ENCODE results near the gene TRMT44.
A peak's percentile ranks its signal among the peaks of the same experiment; 100 is the strongest.

The TRMT44 gene

DNA sequence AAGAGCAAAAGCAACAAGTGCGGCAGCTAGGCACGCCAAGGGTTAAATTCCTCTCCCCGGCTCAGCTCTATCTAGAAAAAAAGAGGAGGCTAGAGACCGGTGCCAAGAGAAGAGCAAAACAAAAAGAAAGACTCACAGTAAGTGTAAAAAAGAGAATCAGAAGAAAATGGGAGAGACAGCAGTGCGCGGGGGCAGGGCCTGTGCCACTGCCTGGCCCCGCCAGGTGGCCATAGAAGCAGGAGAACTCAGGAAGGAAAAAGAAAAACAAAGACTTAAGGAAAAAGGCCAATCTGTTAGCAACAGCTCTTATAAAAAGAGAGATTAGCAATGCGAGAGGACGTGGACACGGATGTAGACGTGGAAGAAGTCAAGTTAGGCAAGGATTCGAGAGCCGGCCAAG lies 3.3 kb upstream of the TRMT44 start:
- DNase-seq = no peak

DNA sequence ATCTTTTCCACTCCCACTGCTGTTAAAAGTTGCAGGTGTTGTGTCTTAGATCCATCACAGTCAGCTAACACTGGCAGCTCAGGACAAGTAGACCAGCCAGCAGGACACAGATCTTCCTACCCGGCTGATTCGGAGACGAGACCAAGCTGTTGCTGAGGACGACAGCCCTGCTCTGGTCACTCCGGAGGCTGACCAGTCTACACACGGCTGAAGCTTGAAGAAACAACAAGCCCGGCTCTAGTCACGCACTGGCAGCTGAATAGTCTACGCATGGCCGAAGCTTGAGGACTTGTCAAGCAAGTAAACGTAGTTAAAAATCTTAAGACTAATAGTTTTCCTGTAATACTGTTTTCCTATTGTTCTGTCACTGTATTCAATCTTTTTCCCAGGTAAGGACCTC lies 1.8 kb upstream of the TRMT44 start:
- no peak for DNase-seq

DNA sequence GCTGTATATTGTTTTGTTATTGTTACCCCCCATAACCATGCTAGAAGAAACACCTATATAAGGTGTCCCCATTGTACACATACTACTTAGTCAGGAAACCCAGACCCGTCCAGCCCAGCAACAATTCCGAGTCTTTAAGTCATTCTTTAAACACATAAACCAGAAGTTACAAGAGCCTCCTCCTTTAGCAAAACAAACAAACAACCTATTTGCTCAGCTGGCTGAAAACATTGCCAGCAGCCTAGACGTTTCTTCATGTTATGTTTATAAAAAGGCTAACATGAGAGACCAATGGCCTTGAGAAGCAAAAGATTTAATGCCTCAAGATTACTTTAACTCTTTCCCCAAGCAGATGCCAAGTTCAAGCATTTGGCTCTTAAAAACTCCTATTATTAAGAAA lies 1.4 kb upstream of the TRMT44 start:
- DNase-seq = no peak

DNA sequence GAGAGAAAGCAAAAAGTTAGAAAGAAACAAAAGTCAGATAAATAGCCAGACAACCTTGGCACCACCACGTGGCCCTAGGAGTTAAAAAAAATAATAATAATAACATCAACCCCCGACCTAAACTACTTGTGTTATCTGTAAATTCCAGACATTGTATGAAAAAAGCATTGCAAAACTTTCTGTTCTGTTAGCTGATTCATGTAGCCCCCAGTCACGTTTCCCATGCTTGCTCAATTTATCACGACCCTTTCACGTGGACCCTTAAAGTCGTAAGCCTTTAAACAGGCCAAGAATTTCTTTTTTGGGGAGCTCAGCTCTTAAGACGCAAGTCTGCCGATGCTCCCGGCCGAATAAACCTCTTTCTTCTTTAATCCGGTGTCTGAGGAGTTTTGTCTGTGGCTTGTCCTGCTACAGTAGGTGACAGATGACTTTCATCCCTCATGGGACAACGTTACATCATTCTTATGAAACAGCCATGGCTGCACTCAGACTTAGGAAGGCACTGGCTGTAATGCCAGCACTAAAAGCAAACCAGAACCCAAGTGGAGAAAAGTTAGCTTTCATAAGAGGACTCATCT lies 574 bp upstream of the TRMT44 start:
- peak; percentile 88 for DNase-seq

DNA sequence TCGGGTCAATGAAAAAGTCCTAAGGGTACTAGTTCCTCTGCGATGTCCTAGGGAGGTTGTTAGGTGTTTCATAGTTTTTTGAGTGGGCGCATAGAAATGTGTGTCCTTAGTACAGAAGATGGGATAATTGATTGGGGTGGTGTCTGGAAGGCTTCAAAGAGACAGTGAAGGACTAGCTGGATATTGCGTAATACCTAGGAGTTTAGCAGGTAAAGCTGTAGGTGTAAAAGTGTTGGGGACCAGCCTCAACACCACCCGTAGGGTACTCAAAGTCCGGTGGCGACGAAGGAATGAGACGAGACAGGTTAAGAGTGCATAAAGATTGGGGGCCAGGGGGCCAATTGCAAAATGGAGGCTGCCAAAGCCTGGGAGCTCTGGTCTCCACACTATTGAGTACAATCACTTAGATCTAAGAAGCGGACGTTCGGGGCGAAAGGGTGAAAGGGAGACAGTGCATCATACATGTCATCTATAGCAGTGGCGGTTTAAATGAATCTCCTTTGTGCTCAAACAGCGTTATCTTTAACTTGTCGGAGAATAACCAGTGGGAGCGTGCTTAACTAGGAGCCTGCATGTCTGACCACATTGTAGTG lies 1.0 kb downstream of the TRMT44 start:
- DNase-seq = no peak

DNA sequence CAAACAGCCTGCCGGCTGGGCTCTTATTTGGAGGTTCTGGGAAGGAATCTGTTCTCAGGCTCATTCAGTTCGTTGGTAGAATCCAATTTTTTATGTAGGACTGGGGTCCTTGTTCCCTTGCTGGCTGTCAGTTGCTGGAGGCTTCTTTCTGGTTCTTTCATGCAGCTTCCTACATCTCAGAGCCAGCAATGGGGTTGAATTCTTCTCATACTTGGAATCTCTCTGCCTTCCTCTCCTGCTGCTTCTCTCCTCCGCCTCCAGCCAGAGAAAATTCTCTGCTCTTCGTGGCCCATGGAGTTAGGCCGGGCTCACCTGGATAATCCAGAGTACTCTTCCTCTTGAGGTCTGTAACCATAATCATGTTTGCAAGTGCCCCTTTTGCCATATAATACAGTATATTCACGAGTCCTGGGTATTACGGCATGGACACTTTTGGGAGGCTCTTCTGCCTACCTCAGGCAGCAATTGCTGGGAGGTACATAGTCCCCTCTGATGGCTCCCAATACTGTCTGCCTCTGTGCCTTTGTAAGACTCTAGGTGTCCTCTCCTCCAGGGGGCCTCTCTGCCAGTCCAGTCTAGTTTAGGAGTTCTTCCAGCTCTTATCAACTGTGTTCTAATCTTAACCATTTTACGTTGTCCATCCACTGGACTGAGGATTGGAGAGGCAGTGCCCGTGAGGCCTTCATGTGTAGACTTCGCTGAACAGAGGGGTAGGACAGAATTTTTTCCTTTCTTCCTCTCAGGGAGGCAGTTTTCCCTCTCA lies 2.2 kb downstream of the TRMT44 start:
- no peak for DNase-seq

DNA sequence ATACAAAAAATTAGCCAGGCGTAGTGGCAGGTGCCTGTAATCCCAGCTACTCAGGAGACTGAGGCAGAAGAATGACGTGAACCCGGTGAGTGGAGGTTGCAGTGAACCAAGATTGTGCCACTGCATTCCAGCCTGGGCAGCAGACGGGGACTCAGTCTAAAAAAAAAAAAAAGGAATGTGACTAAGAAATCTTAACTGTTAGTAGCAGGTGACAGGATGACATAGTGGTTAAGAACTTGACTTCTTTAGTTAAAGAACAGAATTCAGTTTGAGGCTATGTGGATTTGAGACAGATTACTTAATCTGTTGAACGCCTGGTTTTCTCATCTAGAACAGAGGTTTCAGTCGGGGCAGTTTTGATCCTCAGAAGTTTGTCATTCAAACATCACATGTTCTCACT lies 3.2 kb downstream of the TRMT44 start:
- DNase-seq = no peak

DNA sequence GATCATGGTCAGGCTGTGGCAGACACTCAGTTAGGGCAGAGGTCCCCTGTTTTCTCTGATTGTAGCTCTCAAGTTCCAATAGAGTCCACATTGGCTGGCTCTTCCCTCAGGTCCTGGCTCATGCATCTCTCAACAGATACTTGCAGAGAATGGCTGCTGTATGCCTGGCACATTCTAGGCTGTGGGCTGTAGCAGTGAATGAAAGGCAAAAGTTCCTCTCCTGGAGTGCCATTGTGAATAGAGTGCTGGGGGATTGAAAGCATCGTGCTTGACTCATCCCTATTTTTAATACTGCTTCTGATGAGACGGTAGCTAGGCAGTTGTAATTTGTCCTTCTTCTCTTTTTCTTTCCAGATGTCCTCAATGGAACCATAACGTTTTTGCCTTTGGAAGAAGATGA lies 5.5 kb downstream of the TRMT44 start:
- DNase-seq = no peak

DNA sequence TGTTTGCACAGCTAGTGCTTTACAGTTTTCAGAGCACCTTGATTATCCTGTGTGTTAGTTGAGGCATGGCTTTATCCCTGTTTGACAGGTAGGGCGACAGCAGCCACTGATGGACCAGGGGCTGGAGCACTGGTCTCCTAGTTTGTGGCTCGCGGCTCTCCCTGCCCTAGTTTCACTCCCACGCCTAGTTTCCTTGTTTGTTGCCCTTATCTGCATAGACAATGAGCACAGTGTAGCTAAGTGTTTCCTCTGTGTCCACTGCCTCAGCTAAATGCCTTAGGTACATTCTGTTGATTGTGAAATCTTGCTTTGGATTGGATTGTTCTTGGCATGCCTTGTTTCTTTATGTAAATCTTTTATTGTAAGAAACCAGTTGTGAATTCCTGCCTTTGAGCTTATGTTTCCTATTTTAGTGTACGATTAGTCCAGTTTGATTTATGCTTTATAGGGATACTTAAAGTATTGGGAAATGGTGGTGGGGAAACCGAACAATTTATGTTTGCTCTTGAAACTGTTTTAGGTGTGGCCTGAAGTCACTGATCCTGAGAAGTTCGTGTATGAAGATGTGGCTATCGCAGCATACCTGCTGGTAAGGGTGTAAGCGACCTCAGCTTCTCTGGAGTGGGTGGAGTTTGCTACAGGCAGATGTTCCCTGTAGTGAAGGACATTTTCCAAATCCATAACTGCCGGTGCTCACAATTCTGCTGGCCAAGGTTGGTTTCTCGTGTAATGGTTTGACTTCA lies 11.0 kb downstream of the TRMT44 start:
- no peak for DNase-seq

DNA sequence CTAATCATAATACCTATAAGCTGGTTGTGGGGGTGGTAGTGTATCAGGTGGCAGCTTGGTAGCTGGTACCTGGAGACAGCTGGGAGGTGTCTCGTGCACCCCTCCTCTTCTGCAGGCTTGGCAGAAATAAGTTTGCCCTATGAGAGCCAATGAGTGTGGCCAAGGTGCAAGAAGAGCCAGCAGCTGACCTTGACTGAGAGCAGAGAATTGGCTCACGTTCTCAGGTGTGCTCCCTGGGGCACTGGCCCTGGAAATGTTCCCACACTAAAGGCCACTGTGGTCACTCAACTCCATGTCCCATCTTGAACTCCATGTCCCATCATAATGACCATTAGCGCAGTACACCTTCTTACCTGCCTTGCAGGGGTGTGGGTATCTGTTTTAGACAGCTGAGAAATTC lies 13.4 kb downstream of the TRMT44 start:
- no peak for DNase-seq

DNA sequence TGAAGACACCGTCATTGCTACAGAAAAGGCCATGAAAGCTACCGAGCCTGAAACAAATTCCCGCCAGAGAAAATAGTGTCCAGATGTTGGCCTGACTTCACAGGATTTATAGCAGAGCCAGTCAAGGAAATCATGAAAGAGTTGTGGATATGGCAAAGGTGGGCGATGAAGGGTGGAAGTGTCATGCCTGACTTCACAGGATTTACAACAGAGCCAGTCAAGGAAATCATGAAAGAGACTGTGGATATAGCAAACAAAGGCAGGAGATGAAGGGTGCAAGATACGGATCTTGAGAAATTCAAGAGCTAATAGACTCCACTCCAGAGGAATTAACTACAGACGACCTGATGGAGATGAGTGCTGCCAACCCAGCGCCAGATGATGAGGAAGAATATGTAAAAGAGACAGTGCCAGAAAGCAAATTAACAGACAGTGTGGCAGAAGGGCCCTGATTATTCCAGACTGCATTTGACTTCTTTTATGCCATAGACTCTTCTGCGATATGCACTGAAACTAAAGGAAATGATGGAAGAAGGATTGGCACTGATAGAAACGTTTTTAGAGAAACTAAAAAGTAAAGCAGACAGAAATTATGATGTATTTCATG lies 17.2 kb downstream of the TRMT44 start:
- DNase-seq = no peak

DNA sequence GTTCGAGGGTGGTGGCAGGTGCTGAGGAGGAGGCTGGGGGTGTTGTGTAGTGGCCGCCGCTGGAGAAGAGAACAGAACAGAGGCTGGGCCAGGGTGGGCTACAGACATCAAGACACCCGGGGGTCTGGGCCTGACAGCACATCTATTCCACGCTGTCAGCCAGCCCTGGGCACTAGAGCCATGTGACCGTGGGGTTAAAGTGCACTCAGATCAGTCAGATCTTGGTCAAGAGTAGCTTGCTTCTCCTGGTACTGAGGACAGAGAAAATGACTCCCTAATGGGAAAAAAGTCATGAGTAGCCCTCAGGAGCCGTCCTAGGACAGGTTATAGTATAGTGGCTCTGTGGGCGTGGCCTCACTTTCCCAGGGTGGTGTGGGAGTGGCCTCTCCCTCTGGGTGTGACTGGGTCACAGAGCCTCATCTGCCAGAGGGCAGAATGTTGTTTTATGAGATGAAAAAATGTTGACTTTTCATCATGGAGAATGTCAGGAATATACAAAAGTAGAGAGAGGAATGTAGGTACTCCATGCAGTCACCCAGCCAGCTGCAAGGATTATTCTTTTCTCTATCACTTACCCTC lies 19.4 kb downstream of the TRMT44 start:
- DNase-seq = no peak

DNA sequence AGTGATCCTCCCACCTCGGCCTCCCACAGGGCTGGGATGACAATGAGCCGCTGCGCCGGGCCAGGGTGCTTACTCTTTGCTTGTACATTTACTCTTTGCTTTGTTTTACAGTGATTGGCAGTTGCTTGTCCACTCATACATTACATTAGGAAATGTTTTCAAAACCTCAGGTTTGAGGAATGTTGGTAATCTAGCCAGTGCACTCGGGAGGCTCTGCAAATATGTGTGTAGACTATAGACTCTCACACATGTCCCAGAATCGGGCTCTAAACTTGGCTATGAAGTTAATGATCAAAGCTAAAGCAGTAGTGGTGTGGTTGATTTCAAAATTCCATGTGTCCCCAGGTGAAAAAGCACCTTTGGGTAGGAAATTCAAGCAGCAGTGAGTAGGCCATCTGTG lies 20.5 kb downstream of the TRMT44 start:
- DNase-seq = no peak

DNA sequence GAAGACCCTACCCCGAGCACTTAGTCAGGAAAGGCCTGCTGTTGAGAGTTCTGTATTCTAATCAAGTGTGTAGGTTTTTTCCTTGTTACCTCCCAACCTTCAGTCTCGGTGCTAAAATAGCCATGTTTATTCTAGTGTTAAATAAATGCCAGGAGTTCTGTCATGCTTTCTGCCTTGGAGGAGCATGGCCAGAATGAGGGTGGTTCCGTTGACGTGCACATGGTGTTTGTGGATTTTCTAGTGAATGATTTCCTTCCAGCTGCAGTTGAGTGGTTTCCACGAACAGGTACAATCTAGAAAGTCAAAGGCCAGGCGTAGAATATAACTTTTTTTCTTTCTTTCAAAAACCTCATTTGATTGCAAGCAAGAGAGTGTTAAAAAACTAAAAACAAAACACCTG lies 21.0 kb downstream of the TRMT44 start:
- DNase-seq = no peak

DNA sequence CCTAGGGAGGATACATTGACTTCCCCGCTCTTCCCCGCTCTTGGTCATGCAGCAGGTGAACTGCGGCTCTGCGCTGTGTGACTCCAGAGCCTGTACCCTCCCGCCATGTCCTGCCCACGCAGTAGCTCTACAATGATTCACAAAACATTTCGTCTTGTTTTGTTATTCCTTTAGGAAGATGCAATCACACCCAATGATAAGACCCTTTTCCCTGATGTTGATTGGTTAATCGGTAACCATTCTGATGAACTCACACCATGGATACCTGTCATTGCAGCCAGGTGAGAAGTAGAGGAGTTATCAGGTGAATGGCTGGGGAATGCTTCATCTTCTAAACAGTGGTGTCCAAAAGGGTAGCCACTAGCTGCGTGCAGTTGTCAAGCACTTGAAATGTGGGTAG lies 23.2 kb downstream of the TRMT44 start:
- no peak for DNase-seq

DNA sequence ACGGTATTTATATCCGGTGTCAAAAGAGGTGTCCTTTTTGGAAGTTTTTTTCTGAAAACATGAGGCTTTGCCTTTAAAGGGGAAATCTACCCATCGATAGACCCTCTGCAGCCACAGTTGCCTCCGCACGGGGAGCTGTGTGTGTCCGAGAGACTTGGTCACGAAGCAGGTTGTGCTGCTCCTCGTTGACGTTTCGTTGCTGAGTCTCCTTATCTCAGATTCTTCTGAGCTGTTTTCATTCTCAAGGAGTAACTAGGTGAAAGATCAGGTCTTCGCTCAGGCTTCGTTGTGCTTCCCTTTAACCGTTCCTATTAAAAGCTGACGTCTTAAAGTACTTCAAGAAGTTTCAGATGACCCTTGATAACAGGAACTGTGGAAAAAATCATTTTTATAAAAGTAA lies 23.8 kb downstream of the TRMT44 start:
- no peak for DNase-seq

DNA sequence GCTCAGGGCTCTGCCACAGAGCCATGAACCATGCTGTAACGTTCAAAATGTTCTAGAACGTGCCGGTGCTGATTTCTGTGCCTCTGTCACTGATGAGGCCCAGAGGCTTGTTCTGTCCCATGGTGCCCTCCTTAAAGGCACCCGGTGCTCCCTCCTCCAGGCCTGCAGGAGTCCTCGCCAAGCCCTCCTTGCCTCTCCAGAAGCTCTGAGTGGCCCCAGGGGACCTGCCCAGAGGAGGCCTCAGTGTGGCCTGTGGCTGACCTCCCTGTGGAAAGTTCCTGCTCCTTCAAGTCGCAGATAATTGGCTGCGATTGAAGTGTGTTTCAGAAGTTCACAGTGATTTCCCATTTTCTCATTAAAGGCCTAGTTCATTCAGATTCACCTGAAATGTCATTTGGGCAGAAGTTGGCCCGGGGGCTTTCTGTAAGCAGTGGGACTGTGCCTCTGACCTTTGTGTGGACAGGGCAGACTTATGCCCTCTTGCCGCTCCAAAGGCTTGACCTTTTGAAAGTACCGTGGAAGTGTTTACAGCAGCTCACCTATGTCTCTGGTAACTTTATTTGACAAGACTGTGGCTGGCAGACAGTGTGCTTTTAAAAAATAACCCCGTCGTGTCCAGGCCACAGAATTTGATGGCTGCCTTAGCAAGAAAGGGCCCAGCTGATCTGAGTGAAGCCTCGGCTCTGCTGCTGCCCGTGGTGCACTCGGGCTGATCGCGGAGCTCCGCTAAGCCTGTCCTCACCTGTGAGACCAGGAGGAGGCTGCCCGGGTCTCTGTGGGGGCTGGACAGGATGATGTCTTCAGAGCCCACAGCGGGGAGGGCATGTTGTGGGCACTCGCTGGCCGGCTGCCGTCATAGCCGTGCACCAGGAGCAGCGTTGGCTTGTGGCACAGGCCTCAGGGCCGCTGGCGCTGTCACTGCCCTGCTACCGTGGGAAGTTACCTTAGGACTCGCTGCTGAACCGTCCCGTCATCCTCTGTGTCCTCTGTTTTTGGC lies 25.3 kb downstream of the TRMT44 start:
- no peak for DNase-seq

DNA sequence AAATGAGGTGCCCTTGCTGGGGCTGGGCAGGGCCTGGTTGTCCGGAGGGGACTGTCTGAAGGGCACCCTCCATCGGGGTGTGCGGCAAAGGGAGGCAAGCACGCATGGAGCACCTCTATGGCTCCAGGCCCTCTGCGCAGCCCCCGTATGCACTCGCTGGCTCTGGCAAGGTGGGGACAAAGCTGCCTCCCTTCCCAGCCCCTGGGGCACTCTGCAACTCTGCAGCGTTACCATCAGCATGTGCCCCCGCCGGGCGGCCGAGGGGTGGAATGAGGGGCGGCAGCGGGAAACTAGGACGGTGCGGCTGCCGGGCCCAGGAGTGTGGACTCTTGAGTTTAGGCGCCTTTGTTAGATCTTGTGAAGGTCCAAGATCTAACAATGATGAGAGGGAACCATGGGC lies 26.4 kb downstream of the TRMT44 start:
- DNase-seq = no peak

DNA sequence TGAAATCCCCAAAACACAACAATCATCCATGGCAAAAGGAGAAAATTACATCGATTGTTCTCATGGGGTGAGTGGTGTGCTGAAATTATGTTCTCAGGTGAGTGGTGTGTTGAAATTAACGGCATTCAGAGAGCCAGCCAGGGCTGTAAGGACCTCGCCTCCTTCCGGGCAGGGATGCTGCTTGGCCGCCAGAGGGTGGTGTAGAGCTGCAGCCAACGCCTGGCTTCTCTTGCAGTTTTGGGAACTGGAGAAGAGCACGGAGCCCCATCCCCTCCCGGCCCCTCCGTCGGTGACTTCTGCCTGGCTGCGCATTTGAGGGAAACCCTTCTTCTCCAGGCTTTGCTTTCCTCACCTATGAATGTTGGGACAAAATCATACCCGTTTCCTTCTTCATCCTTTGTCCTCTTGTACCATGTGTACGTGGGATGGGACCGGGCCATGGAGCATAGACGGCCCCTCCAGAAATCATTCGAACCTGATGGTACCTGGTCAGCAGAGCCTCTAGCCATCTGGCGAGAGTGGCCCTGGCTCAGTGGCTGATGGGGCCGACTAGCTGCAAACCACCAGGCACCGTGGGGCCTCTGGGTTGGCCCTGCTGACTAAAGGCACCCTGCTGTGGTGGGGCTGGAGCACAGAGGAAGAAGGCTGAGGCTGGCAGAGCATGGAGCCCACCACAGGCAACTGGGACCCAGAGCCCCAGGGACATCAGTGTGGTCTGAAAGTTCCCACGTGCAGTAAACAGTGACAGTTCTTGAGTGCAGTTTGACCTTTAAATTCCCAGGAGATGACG lies 28.4 kb downstream of the TRMT44 start:
- peak; percentile 42 for DNase-seq

DNA sequence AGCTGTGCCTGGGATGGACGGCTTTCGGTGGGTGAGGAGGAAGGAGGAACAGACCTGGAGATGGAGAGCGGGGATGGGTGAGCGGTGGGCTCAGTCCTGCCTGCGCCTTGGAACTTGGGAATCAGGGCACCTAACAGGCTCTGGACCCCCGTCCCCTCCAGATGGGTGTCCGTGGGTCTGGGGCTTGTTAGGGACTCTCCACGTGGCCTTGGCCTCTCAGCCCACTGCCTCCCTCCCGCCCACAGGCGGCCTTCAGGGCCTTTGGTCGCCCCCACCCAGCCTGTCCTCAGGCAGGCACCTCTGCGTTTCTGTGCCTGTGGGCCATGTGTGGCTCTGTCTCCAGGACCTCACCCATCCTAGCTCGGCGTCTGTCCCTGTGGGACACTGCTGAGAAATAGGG lies 29.0 kb downstream of the TRMT44 start:
- DNase-seq = no peak

DNA sequence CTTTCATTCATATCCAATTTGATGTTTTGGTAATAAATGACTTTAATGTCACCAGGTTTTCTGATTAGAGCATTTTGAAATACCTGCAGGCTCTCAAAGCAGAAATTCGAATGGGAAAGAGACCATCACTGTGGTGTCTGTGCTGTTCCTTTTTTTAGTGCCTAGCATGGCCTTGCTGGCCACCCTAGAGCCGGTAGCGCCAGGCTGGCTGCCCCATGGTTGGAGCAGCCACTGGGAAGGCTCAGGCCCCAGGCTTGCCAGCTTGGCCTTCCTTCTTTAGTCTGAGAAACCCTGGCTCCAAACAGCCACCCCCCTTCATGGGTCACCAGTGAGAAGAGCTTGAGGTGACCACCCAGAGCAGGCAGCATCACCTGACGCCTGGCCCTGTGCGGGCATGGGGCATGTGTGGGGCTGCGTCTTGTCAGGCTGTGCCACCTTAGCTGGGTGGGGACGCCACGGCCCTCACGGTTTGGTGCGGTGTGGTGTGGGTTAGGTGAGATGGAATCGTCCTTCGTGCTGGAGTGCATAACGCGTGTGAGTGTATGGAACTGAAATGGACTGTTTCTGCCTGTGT lies 30.0 kb downstream of the TRMT44 start:
- DNase-seq = no peak
